Neural cell (in vitro differentiated cells): ENCODE measurements around the gene TOPBP1. TPM values are rescaled to one million over a fixed set of nuclear protein-coding genes. Genes with fewer than 3 reads are reported as not detected.
A peak's percentile ranks its signal among the peaks of the same experiment; 100 is the strongest.

Experiments
- H2AFZ ChIP-seq: fragments of 200-600, 300-800 bp; sonication (generic), shearing (Covaris generic); 2 replicates; pipeline ENCODE4 v1.6.0; 2014; ENCODE audit warnings: low read depth, mild to moderate bottlenecking, antibody characterized with exemption, low read length, moderate library complexity
- H3F3A ChIP-seq: fragments of 200-600 bp; shearing (Covaris generic); 2 replicates; pipeline ENCODE4 v1.6.1; 2016; ENCODE audit warnings: mild to moderate bottlenecking, moderate library complexity, mixed read lengths, antibody characterized with exemption, low read length; ENCODE audit not compliant: insufficient read depth, poor library complexity, severe bottlenecking
- H3K27ac ChIP-seq: fragments of 200-600, 300-800 bp; sonication (generic), shearing (Covaris generic); 2 replicates; pipeline ENCODE4 v1.5.1; 2014; ENCODE audit warnings: mild to moderate bottlenecking, low read length, moderate library complexity
- H3K27me3 ChIP-seq: fragments of 300-800, 200-600 bp; sonication (generic), shearing (Covaris generic); 2 replicates; pipeline ENCODE4 v1.6.0; 2014; ENCODE audit warnings: mild to moderate bottlenecking, low read depth, low read length, moderate library complexity; ENCODE audit not compliant: insufficient read depth
- H3K36me3 ChIP-seq: fragments of 300-800, 200-600 bp; sonication (generic), shearing (Covaris generic); 2 replicates; pipeline ENCODE4 v1.5.1; 2014; ENCODE audit warnings: mild to moderate bottlenecking, antibody characterized with exemption, low read length, moderate library complexity; ENCODE audit not compliant: insufficient read depth
- H3K4me2 ChIP-seq: fragments of 300-800, 200-600 bp; sonication (generic), shearing (Covaris generic); 2 replicates; pipeline ENCODE4 v1.6.0; 2014; ENCODE audit warnings: mild to moderate bottlenecking, low read length
- H3K4me3 ChIP-seq: fragments of 300-800, 200-600 bp; sonication (generic), shearing (Covaris generic); 2 replicates; pipeline ENCODE4 v1.5.1; 2014; ENCODE audit warnings: mild to moderate bottlenecking, low read length, moderate library complexity
- H3K79me2 ChIP-seq: fragments of 200-600 bp; shearing (Covaris generic); replicated peaks from 2 replicates; pipeline ENCODE4 v1.6.0; 2014; ENCODE audit warnings: mild to moderate bottlenecking, low read length, moderate library complexity; ENCODE audit not compliant: insufficient read depth
- H3K9ac ChIP-seq: fragments of 300-800, 200-600 bp; sonication (generic), shearing (Covaris generic); 2 replicates; pipeline ENCODE4 v1.6.1; 2016; ENCODE audit warnings: mild to moderate bottlenecking, low read length, mixed read lengths
- H3K9me2 ChIP-seq: fragments of 200-600 bp; shearing (Covaris generic); 2 replicates; pipeline ENCODE4 v1.6.1; 2016; ENCODE audit warnings: mild to moderate bottlenecking, low read length, mixed read lengths; ENCODE audit not compliant: insufficient read depth
- H3K9me3 ChIP-seq: fragments of 200-600, 300-800 bp; sonication (generic), shearing (Covaris generic); 2 replicates; pipeline ENCODE4 v1.6.1; 2016; ENCODE audit warnings: mild to moderate bottlenecking, mixed run types, low read length, moderate library complexity, mixed read lengths
- H4K20me1 ChIP-seq: fragments of 200-600 bp; shearing (Covaris generic); 2 replicates; pipeline ENCODE4 v1.6.1; 2016; ENCODE audit warnings: mild to moderate bottlenecking, mixed run types; ENCODE audit not compliant: insufficient read depth
- EP300 ChIP-seq: fragments of 450-650 bp; conservative IDR thresholded peaks from 2 replicates; pipeline ENCODE4 v1.6.1; 2014; ENCODE audit warnings: antibody characterized with exemption, mild to moderate bottlenecking, moderate library complexity; ENCODE audit not compliant: poor library complexity, severe bottlenecking
- EZH2 ChIP-seq: fragments of 200-600, 300-800 bp; shearing (Covaris generic), sonication (generic); IDR thresholded peaks from 2 replicates; pipeline ENCODE4 v1.6.1; 2014; ENCODE audit warnings: antibody characterized with exemption, low read length, borderline replicate concordance, mild to moderate bottlenecking; ENCODE audit not compliant: insufficient read depth, poor library complexity, severe bottlenecking
- MXI1 ChIP-seq: fragments of 450-650 bp; conservative IDR thresholded peaks from 2 replicates; pipeline ENCODE4 v1.6.1; 2014; ENCODE audit warnings: antibody characterized with exemption, mild to moderate bottlenecking; ENCODE audit not compliant: poor library complexity, severe bottlenecking
- POLR2AphosphoS5 ChIP-seq: IDR thresholded peaks from 2 replicates; pipeline ENCODE4 v1.6.1; 2012
- RAD21 ChIP-seq: fragments of 450-650 bp; conservative IDR thresholded peaks from 2 replicates; pipeline ENCODE4 v1.6.1; 2014; ENCODE audit warnings: antibody characterized with exemption, mild to moderate bottlenecking, moderate library complexity
- SMC3 ChIP-seq: fragments of 450-650 bp; conservative IDR thresholded peaks from 2 replicates; pipeline ENCODE4 v1.6.1; 2014; ENCODE audit warnings: antibody characterized with exemption, mild to moderate bottlenecking, moderate library complexity; ENCODE audit not compliant: poor library complexity
- TAF1 ChIP-seq: IDR thresholded peaks from 2 replicates; pipeline ENCODE4 v1.6.1; 2012; ENCODE audit warnings: low read depth
- polyA plus RNA-seq: library from polyadenylated mRNA; depleted of rRNA; stranded (reverse); fragments of >200 nt; gene quantifications from 2 replicates; pipeline ENCODE4 v1.2.3, GENCODE V29; 2014
- TF ChIP-seq, protein P1 (sequence below): fragments of 450-650 bp; IDR thresholded peaks from 2 replicates; pipeline ENCODE4 v1.5.1; 2014; ENCODE audit warnings: antibody characterized with exemption, mild to moderate bottlenecking, moderate library complexity; ENCODE audit not compliant: poor library complexity, severe bottlenecking
- TF ChIP-seq, protein P2 (sequence below): IDR thresholded peaks from 2 replicates; pipeline ENCODE4 v1.6.1; 2012; ENCODE audit warnings: borderline replicate concordance

The TOPBP1 gene
- polyA plus RNA-seq, 1 donor from 2014 or later, result 46.6 TPM

DNA sequence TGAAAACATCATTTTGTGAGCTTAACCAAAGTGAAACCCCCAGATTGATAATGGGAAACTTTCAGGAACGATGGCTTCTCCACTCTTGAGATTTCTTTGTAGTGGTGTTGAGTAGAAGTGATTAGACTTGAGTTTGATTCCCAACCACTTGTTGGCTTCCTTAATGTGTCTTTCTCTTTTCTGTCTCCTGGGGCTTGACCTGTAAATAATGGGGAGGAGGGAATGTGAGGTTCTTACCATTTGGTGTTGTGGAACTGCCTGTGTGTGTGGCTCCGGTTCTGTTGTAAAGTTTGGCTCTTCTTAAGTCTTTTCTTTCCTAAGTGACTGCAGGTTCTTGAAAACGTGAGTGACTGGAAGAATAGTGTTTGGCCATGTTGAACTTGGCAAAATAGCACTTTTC is 85.6 kb downstream of the TOPBP1 start:
- H3K27ac ChIP-seq, result no peak overlapping the region
- peaks cover 31% of the 10 kb centered on the region for H3K79me2 ChIP-seq
- no peak overlapping the region for H3K4me2 ChIP-seq
- TF ChIP-seq, protein P1, sequence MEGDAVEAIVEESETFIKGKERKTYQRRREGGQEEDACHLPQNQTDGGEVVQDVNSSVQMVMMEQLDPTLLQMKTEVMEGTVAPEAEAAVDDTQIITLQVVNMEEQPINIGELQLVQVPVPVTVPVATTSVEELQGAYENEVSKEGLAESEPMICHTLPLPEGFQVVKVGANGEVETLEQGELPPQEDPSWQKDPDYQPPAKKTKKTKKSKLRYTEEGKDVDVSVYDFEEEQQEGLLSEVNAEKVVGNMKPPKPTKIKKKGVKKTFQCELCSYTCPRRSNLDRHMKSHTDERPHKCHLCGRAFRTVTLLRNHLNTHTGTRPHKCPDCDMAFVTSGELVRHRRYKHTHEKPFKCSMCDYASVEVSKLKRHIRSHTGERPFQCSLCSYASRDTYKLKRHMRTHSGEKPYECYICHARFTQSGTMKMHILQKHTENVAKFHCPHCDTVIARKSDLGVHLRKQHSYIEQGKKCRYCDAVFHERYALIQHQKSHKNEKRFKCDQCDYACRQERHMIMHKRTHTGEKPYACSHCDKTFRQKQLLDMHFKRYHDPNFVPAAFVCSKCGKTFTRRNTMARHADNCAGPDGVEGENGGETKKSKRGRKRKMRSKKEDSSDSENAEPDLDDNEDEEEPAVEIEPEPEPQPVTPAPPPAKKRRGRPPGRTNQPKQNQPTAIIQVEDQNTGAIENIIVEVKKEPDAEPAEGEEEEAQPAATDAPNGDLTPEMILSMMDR, result no peak
- no peak for TF ChIP-seq MXI1
- TF ChIP-seq EP300, result no peak
- TF ChIP-seq EZH2, result no peak
- no peak for TF ChIP-seq RAD21
- TF ChIP-seq SMC3, result no peak
- TF ChIP-seq POLR2AphosphoS5, result no peak
- no peak for TF ChIP-seq TAF1
- TF ChIP-seq, protein P2, sequence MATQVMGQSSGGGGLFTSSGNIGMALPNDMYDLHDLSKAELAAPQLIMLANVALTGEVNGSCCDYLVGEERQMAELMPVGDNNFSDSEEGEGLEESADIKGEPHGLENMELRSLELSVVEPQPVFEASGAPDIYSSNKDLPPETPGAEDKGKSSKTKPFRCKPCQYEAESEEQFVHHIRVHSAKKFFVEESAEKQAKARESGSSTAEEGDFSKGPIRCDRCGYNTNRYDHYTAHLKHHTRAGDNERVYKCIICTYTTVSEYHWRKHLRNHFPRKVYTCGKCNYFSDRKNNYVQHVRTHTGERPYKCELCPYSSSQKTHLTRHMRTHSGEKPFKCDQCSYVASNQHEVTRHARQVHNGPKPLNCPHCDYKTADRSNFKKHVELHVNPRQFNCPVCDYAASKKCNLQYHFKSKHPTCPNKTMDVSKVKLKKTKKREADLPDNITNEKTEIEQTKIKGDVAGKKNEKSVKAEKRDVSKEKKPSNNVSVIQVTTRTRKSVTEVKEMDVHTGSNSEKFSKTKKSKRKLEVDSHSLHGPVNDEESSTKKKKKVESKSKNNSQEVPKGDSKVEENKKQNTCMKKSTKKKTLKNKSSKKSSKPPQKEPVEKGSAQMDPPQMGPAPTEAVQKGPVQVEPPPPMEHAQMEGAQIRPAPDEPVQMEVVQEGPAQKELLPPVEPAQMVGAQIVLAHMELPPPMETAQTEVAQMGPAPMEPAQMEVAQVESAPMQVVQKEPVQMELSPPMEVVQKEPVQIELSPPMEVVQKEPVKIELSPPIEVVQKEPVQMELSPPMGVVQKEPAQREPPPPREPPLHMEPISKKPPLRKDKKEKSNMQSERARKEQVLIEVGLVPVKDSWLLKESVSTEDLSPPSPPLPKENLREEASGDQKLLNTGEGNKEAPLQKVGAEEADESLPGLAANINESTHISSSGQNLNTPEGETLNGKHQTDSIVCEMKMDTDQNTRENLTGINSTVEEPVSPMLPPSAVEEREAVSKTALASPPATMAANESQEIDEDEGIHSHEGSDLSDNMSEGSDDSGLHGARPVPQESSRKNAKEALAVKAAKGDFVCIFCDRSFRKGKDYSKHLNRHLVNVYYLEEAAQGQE, result no peak
- no peak overlapping the region for H3K9ac ChIP-seq
- no peaks in the 10 kb centered on the region for H3K27me3 ChIP-seq
- H3F3A ChIP-seq, result no peaks in the 10 kb centered on the region
- peak overlapping the region; percentile 94 for H3K4me3 ChIP-seq
- H2AFZ ChIP-seq, result no peak overlapping the region
- H3K36me3 ChIP-seq, result peaks cover 6% of the 10 kb centered on the region
- H3K9me3 ChIP-seq, result no peaks in the 10 kb centered on the region
- H4K20me1 ChIP-seq, result no peaks in the 10 kb centered on the region
- no peaks in the 10 kb centered on the region for H3K9me2 ChIP-seq

DNA sequence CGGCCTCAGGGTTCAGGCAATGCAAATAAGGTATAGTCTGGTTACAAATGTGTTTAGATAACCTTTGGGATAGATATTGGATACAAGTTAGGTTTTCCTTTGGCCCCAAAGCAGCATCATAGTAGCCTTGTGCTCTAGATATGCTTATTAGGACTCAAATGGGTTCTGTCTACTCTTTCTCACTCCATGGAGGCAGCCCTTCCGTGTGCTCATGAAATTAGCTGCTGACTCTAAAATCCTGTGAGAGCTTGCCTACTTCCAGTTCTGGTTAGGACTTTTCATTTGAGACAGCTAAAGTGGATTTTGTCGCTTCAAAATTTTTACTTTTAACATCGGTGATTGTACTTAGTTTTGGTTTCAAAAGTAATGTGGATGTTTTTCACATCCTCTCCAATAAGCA is 86.7 kb downstream of the TOPBP1 start:
- H3K4me3 ChIP-seq, result peak overlapping the region; percentile 94
- peak overlapping the region; percentile 72 for H3K4me2 ChIP-seq
- no peaks in the 10 kb centered on the region for H3K9me3 ChIP-seq
- no peak overlapping the region for H2AFZ ChIP-seq
- H3F3A ChIP-seq, result no peaks in the 10 kb centered on the region
- no peaks in the 10 kb centered on the region for H4K20me1 ChIP-seq
- H3K9ac ChIP-seq, result peak overlapping the region; percentile 65
- TF ChIP-seq TAF1 (no peak), EZH2 (no peak), RAD21 (no peak), SMC3 (no peak), EP300 (no peak)
- TF ChIP-seq, protein P2, result no peak
- TF ChIP-seq, protein P1, result no peak
- peaks cover 25% of the 10 kb centered on the region for H3K79me2 ChIP-seq
- H3K27ac ChIP-seq, result peak overlapping the region; percentile 58
- H3K9me2 ChIP-seq, result no peaks in the 10 kb centered on the region
- H3K36me3 ChIP-seq, result peaks cover 6% of the 10 kb centered on the region
- H3K27me3 ChIP-seq, result no peaks in the 10 kb centered on the region
